WTC11 (cell line): Measurements from ENCODE around the gene FBF1. TPM values are rescaled to one million over a fixed set of nuclear protein-coding genes. Genes with fewer than 3 reads are reported as not detected.
A peak's percentile ranks its signal among the peaks of the same experiment; 100 is the strongest.

ENCODE experiments used
- ATAC-seq: fragments of 200-7000 bp; cut with Tn5 transposase; 2 replicates; pipeline ENCODE4 v1.10.0; 2021; ENCODE audit warnings: mild to moderate bottlenecking, moderate library complexity
- CTCF ChIA-PET: fragments of 300-600 bp; sonication (Branson Sonifier 250); formaldehyde crosslinking; loops from one replicate; lab custom pipeline; 2021; ENCODE audit warnings: antibody characterized with exemption; lab: Charles Lee
- POLR2A ChIA-PET: fragments of 350-600 bp; sonication (Branson Sonifier 250); formaldehyde crosslinking; loops from one replicate; lab custom pipeline; 2021; ENCODE audit warnings: antibody characterized with exemption; lab: Charles Lee
- DNase-seq: peaks from one replicate; pipeline ENCODE4 v3.0.0; 2021; ENCODE audit warnings: low spot score
- H3K27ac Mint-ChIP-seq: 2 replicates; pipeline ENCODE4 v1.8.0; 2021; ENCODE audit warnings: mixed read lengths
- H3K27me3 Mint-ChIP-seq: 2 replicates; pipeline ENCODE4 v1.8.0; 2021; ENCODE audit warnings: low read depth, mild to moderate bottlenecking, moderate library complexity, mixed read lengths
- H3K36me3 Mint-ChIP-seq: 2 replicates; pipeline ENCODE4 v1.8.0; 2021; ENCODE audit warnings: mixed read lengths
- H3K4me1 Mint-ChIP-seq: 2 replicates; pipeline ENCODE4 v1.8.0; 2022; ENCODE audit warnings: mixed read lengths
- H3K4me3 Mint-ChIP-seq: 2 replicates; pipeline ENCODE4 v1.8.0; 2021; ENCODE audit warnings: mild to moderate bottlenecking, moderate library complexity, mixed read lengths
- H3K9me3 Mint-ChIP-seq: 2 replicates; pipeline ENCODE4 v1.8.0; 2021; ENCODE audit warnings: mixed read lengths
- CBFB ChIP-seq: sonication (generic); formaldehyde crosslinking; IDR thresholded peaks from 2 replicates; pipeline ENCODE4 v1.8.1; 2022; ENCODE audit warnings: mild to moderate bottlenecking, low read depth, missing genetic modification reagents
- CREB1 ChIP-seq: sonication (generic); formaldehyde crosslinking; IDR thresholded peaks from 2 replicates; pipeline ENCODE4 v1.8.0; 2023; ENCODE audit warnings: mild to moderate bottlenecking, missing genetic modification reagents
- E2F4 ChIP-seq: sonication (generic); formaldehyde crosslinking; IDR thresholded peaks from 2 replicates; pipeline ENCODE4 v1.8.1; 2022; ENCODE audit warnings: low read depth, mild to moderate bottlenecking, moderate library complexity, missing genetic modification reagents, borderline replicate concordance
- E2F5 ChIP-seq: sonication (generic); formaldehyde crosslinking; IDR thresholded peaks from 2 replicates; pipeline ENCODE4 v1.8.1; 2022; ENCODE audit warnings: mild to moderate bottlenecking, moderate library complexity, missing genetic modification reagents
- EMX1 ChIP-seq: fragments of 250-450 bp; sonication (Bioruptor Pico); IDR thresholded peaks from 2 replicates; pipeline ENCODE4 v1.8.0; 2021; ENCODE audit warnings: mild to moderate bottlenecking
- ERG ChIP-seq: fragments of 250-450 bp; sonication (Bioruptor Pico); IDR thresholded peaks from 2 replicates; pipeline ENCODE4 v1.8.0; 2021; ENCODE audit warnings: mild to moderate bottlenecking
- FOXP1 ChIP-seq: sonication (generic); formaldehyde crosslinking; IDR thresholded peaks from 2 replicates; pipeline ENCODE4 v1.8.0; 2022; ENCODE audit warnings: missing genetic modification reagents, mild to moderate bottlenecking, moderate library complexity, borderline replicate concordance
- GTF2I ChIP-seq: fragments of 250-450 bp; sonication (Bioruptor Pico); conservative IDR thresholded peaks from 2 replicates; pipeline ENCODE4 v1.4.0; 2021; ENCODE audit warnings: mild to moderate bottlenecking
- IRF2 ChIP-seq: sonication (generic); formaldehyde crosslinking; IDR thresholded peaks from 2 replicates; pipeline ENCODE4 v1.8.0; 2022; ENCODE audit warnings: low read depth, missing genetic modification reagents, borderline replicate concordance
- MLX ChIP-seq: sonication (generic); formaldehyde crosslinking; IDR thresholded peaks from 2 replicates; pipeline ENCODE4 v1.8.1; 2023; ENCODE audit warnings: mild to moderate bottlenecking, missing genetic modification reagents, moderate library complexity
- NFATC4 ChIP-seq: fragments of 250-450 bp; sonication (Bioruptor Pico); IDR thresholded peaks from 2 replicates; pipeline ENCODE4 v1.9.0; 2021; ENCODE audit warnings: mild to moderate bottlenecking
- NFYB ChIP-seq: sonication (generic); formaldehyde crosslinking; conservative IDR thresholded peaks from 2 replicates; pipeline ENCODE4 v1.8.0; 2022; ENCODE audit warnings: low read depth, missing genetic modification reagents
- NR1H2 ChIP-seq: sonication (generic); formaldehyde crosslinking; IDR thresholded peaks from 2 replicates; pipeline ENCODE4 v1.9.0; 2021; ENCODE audit warnings: mild to moderate bottlenecking, moderate library complexity, missing genetic modification reagents
- SMAD4 ChIP-seq: sonication (generic); formaldehyde crosslinking; IDR thresholded peaks from 2 replicates; pipeline ENCODE4 v1.8.0; 2022; ENCODE audit warnings: mild to moderate bottlenecking, missing genetic modification reagents
- TEAD1 ChIP-seq: sonication (generic); formaldehyde crosslinking; IDR thresholded peaks from 2 replicates; pipeline ENCODE4 v1.8.0; 2022; ENCODE audit warnings: mild to moderate bottlenecking, missing genetic modification reagents
- ZBTB43 ChIP-seq: sonication (generic); formaldehyde crosslinking; IDR thresholded peaks from 2 replicates; pipeline ENCODE4 v1.8.1; 2023; ENCODE audit warnings: mild to moderate bottlenecking, missing genetic modification reagents
- ZNF281 ChIP-seq: sonication (generic); formaldehyde crosslinking; IDR thresholded peaks from 2 replicates; pipeline ENCODE4 v1.8.0; 2023; ENCODE audit warnings: mild to moderate bottlenecking, missing genetic modification reagents
- ZNF532 ChIP-seq: fragments of 250-450 bp; sonication (Bioruptor Pico); IDR thresholded peaks from 2 replicates; pipeline ENCODE4 v1.9.0; 2021; ENCODE audit warnings: mild to moderate bottlenecking, borderline replicate concordance
- ZSCAN18 ChIP-seq: fragments of 250-450 bp; sonication (Bioruptor Pico); IDR thresholded peaks from 2 replicates; pipeline ENCODE4 v2.1.2; 2022; ENCODE audit warnings: mild to moderate bottlenecking, moderate library complexity
- total RNA-seq: library from RNA; stranded (reverse); gene quantifications from 3 replicates; pipeline ENCODE4 v1.2.3, GENCODE V29; 2021

Gene FBF1
- total RNA-seq, 1 experiment from 2014 or later, result 19.8 TPM

- no peak for TF ChIP-seq ZNF532 (CRISPR knock-in tag)
- no peak for TF ChIP-seq CBFB (CRISPR knock-in tag)
- TF ChIP-seq E2F5 (CRISPR knock-in tag), result no peak
- TF ChIP-seq TEAD1 (CRISPR knock-in tag), result no peak
- TF ChIP-seq FOXP1 (CRISPR knock-in tag), result no peak
- no peak for TF ChIP-seq EMX1 (CRISPR knock-in tag)
- no peak for TF ChIP-seq IRF2 (CRISPR knock-in tag)
- TF ChIP-seq SMAD4 (CRISPR knock-in tag), result no peak
- no peak for TF ChIP-seq MLX (CRISPR knock-in tag)
- TF ChIP-seq NR1H2 (CRISPR knock-in tag), result no peak
- no peak for TF ChIP-seq ZBTB43 (CRISPR knock-in tag)
- TF ChIP-seq, all 79 proteins: peak for 0
These were observed 32.6 kb downstream of the FBF1 start (continued) for GRCh38 chr17:75908201-75908600.

- Mint-ChIP-seq H3K9me3 (no peaks in the 10 kb centered on the region), H3K36me3 (peaks cover 3% of the 10 kb centered on the region; the same call in 1 of the 2 replicates), H3K27me3 (no peaks in the 10 kb centered on the region), H3K27ac (peak overlapping the region; percentile 19; the same call in 1 of the 2 replicates), H3K4me3 (peak overlapping the region; percentile 36), H3K4me1 (peaks cover 5% of the 10 kb centered on the region; the same call in 1 of the 2 replicates)
- ATAC-seq (no peak), DNase-seq (no peak)
- ChIA-PET POLR2A (no interaction called here), CTCF (interaction anchor here (0.6 to 5.8 kb wide), 22 partner anchors 11 to 276 kb away, joined by 3 to 70 read pairs (median 6); partner anchors contain the start of genes CDK3 and TRIM65)
- TF ChIP-seq ZNF281 (no peak), E2F4 (no peak), ERG (no peak), GTF2I (CRISPR knock-in tag) (no peak), CBFB (CRISPR knock-in tag) (no peak), CREB1 (CRISPR knock-in tag) (no peak), ZSCAN18 (CRISPR knock-in tag) (no peak), NFATC4 (CRISPR knock-in tag) (no peak), NFYB (CRISPR knock-in tag) (no peak)
These were observed 34.5 kb downstream of the FBF1 start for GRCh38 chr17:75906143-75906884.
